ENCODE measurements around the gene TIMM21.

The TIMM21 gene

GRCh38 chr18:74148543-74149070 lies 284 bp downstream of the TIMM21 start:
- DNase-seq, result peak; percentile 5

DNA sequence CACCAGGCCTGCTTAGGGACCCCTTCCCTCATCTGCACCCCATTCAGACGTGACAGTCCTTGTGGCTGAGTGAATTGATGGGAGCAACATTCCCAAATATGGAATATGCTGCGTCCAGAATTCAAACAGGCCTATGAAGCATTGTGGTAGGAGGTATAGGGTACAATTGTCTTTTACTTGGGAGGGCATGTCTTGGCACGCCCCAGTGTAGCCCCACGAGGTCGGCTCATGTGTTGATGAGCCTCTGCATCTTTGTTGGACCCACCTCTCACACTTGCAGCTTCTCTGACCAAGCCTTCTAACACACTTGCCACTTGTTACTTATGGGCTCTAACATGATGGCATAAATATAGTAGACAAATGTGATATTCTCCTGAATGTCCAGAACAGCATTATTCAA lies 1.6 kb downstream of the TIMM21 start:
- DNase-seq, result no peak

GRCh38 chr18:74152270-74152669 lies 3.9 kb downstream of the TIMM21 start:
- no peak for DNase-seq

DNA sequence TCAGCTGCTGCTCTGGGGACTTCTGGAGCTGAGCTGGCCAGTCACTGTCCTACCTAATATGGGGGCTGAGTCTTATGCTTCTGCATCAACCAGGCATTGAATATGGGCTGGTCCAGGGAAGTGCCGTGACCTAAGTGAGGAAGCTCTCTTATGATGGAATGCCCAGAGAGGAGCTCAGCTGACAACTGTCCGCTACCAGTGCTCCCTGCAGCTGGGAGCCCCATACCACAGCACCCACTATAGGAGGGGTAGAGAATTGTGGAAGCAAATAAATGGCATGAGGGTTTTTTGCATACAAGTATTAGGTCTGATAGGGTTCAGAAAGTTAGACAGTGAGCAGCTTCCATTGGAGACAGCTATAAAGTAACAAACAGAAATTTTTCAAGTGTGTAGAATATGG lies 4.5 kb downstream of the TIMM21 start:
- no peak for DNase-seq

DNA sequence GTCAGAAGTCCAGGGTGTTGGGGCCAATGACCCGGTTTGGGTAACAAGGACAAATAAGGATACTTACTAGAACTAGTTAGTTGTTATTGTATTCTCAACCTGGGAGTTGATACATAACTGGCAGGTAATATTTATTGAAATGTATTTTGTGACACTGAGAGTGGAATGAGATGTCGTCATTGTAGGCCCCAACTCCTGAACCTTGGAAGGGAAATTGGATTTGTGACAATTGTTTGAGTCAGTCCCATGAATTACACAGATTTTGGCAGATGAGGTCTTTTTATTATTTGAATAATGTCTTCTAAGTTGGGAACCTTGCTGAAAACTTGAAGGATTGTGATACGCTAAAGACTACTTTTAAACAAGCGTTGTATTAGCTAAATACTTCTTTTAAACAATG lies 5.1 kb downstream of the TIMM21 start:
- DNase-seq, result no peak

DNA sequence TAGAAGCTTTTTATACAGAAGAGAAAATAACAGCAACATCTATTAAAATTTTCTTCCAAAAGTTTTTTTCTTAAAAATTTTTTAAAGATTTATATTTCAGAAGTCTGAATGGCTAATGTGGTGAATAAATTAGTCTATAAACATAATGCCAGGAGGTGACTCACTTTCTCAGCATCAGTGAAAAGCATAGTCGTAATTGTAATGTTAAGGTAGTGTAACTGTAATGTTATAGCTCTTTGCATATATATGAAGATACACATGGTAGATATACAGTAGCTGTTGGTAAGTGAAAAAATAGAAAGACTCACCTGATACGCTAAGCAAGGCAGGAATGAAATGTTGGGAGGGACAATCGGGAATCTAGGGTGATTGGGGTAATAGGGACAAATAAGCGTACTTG lies 5.5 kb downstream of the TIMM21 start:
- DNase-seq, result no peak

DNA sequence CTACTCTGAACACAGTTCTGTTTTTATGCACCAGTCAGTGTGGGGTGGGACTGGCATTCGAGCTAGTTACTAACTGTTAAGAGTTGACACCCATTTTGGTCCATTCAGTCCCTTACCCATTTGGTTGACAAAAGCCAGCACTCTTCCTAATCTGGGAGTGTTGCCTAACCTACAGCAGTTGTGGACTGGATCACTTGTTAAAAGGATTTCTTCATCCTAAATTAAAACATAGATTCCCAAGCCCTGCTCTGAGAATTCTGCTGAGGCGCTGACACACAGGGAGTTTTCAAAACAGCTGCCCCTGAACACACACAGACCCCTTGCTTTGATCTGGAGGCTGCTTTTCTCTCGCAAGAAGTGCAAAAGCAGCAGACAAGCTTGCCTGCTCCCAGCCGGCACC lies 6.4 kb downstream of the TIMM21 start:
- no peak for DNase-seq

DNA sequence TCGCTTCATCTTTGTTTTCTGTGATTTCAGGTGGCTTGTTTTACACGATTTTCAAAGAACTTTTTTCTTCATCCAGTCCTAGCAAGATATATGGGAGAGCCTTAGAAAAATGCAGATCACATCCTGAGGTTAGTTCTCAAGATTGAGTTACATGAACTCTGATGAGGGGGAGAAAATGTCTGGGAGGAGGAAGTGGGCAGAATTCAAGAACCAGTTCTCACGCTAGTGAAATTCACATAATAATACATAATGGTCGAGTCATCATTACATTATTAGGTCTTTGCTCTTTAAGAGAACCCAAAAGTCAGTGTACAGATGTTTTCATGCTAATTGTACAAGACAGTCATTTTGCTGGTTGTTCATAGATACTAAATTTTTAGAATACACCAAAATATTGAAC lies 7.0 kb downstream of the TIMM21 start:
- DNase-seq, result no peak

GRCh38 chr18:74163019-74163660 lies 14.8 kb downstream of the TIMM21 start:
- DNase-seq, result no peak

DNA sequence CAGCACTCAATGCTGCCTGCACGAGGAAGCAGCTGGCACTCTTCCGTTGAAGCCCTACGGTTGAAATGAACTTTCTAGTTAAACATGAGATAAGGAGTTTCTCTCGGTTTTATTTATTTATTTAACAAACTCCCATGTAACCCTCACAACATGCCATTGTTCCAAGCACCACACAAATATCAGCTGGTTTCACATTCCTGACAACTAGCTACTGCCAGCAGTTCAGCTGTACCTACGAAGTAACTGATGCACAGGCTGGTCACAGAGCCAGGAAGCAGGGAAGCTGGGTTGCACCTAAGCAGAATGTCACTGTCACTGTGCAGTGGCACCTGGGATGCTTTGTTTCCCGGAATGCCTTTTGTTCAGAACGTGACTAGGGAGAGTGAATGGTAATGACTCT lies 18.1 kb downstream of the TIMM21 start:
- no peak for DNase-seq

DNA sequence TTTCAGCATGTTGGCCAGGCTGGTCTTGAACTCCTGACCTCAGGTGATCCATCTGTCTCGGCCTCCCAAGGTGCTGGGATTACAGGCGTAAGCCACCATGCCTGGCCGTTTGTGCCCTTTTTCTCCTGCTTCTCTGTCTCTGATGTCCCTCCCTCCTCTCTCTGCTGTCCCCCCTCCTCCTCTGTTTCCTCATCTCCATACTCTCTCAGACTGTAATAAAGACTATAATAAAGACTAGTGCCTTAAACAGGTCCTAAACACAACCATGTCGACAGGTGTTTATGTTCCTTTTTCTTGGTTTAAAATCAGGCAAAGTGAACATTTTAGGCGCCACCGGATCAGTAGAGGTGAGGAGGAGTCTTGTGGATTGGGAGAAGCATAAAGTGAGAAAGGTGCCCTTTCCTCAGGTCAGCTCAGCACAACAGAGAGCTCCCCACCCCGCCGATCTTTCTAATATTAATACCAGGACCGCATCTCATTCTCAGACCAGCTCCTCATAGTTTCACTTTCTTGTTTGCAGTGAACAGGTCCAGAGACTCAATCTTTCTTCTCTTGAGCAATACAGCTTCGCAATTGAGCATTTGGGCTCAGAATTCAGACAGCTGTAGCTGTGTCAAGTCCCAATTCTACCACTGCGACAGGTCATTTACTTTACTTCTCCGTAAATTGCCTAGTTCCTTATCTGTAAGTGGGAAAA lies 23.7 kb downstream of the TIMM21 start:
- no peak for DNase-seq

DNA sequence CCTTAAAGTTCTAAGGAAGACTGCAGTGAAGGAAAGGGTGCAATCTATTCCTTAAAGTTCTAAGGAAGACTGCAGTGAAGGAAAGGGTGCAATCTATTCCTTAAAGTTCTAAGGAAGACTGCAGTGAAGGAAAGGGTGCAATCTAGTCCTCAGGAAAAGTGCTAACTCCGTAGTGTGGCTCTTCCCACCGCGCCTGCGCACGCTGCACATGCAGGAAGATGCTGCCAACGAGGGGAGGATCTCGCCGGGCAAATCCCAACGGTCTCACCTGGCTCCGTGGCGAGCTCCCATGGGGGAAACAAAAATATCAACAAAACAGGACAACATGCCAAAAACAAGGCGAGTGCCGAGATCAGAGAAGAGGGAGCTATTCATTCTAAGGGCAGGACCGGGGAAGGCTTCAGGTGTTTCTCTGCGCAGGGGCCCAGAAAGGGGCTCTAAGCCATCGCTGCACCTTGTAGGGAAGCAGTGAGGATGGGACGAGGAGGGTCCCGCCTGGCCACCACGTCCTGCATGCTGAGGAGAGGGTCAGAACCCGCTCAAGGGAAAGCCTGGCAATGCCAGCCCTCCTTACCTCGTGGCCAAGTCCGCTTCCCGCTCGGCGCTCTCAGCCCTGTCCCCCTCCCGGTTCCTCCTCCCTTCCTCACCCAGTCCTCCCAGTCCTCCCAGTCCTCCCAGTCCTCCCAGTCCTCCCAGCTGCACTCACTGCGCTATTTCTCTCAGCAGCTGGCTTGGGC lies 24.5 kb downstream of the TIMM21 start:
- DNase-seq, result no peak

GRCh38 chr18:74173434-74173750 lies 25.1 kb downstream of the TIMM21 start:
- no peak for DNase-seq

- DNase-seq, result no peak
Observed at GRCh38 chr18:74175658-74176057, 27.3 kb downstream of the TIMM21 start.

GRCh38 chr18:74178884-74179283 lies 30.6 kb downstream of the TIMM21 start:
- DNase-seq, result no peak

- DNase-seq, result no peak
Observed at GRCh38 chr18:74179623-74180199, 31.4 kb downstream of the TIMM21 start.

DNA sequence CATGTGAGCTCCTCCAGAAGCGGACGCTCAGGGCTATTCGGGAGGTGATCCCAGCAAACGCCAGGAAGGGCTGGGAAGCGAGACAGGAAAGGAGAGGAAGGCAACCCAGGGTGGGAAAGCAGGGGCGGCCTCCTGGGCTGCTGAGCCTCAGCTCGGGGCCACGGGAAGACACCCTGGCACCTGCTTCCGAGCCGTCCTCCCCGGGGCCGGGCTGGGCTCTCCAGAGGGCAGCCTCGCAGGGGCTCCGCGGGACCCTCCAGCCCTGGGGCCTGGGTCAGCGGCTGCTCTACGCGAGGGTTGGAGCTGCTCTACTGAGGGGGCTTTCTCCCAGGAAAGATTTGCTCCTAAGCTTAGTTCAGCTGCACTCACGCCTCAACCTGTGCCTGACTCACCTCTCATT lies 34.0 kb downstream of the TIMM21 start:
- no peak for DNase-seq

DNA sequence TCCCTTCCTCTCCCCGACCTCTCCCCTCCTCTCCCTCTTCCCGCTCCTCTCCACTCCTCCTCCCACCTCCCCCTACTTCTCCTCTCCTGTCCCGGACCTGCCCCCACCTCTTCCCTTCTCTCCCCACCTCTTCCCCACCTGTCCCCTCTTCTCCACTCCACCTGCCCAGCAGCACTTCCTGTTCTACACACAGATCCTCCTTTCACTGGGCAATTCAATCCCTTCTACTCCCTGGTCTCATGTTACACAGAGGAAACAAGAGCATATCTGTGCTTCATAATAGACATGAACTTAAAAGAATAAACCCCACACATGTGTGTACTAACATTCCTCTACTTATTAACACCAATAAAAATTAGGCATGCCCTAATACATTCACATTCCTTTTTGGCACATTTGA lies 34.8 kb downstream of the TIMM21 start:
- DNase-seq, result no peak

DNA sequence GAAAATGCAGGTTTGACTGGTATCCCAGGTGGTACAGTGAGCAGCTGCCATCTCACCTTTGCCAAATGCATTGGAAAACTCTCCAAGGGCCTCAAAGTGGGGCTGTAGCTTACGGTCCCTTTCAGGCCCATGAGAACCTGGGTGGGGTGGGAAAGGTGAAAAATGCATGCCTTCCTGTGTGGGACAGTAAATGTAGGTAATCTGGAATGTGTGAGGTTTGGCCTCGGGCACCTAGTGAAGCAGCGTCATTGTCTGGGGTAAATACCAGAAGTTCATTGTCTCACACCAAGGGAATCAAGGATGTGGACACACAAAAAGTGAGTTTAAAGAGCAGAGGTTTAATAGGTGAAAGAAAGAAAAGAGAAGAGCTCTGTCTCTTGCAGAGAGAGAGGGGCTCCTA lies 36.6 kb downstream of the TIMM21 start:
- DNase-seq, result no peak

DNA sequence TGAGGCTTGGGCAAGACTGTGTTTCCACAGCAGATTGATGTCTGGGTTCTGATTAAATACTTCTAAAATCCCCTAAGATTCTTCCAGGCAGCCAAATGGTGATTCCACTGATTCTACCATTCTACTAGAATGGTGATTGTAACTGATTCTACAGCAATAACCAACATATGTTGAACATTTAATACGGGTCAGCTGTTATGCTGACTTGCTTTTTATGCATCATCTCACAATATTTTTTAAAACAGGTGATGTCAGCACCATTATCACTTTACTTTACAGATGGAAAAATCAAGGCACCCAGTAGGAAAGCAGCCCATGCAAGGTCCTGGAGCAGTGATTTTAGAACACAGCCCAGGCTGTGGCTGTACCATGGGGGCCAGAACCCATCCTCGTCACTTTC lies 37.5 kb downstream of the TIMM21 start:
- no peak for DNase-seq

DNA sequence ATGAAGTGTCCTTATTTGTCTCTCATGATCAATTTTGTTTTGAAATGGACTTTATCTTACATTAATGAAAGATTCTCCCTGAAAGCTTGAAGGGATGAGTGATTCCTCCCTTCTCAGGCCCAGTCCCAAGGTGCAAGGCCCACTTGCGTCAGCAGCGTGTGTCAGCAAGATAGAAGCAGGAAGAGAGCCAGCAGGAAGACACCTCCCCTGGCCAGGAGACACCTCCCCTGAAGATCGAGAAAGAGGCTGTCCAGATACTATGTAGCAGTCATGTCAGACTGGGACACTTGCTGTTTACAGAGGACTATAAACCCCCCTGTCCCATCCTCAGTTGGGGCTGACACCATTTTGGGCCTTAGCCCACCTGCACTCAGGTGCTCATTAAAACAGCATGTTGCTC lies 38.3 kb downstream of the TIMM21 start:
- no peak for DNase-seq

GRCh38 chr18:74190086-74190485 lies 41.8 kb downstream of the TIMM21 start:
- DNase-seq, result no peak

- DNase-seq, result no peak
Observed at GRCh38 chr18:74191577-74191976, 43.3 kb downstream of the TIMM21 start.

DNA sequence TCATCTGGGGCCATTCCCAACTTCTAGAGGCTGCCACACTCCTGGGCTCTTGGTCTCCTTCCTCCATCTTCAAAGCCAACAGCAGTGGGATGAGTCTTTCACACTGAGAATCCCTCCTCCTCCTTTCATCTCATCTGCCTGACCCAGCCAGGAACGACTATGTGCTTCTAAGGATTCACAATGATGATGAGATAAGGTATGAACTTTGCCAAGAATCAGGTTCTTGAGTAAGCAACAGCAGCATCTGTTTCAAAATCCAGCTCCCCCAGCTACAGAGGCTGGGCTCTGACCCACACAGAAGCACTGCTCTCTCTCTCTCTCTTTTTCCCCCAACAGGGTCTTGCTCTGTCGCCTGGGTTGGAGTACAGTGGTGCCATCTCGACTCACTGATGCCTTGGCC lies 46.4 kb downstream of the TIMM21 start:
- no peak for DNase-seq

All from CD4-positive, alpha-beta T cell treated with Interleukin-12 subunit alpha and Interleukin-12 subunit beta, for 1 hour (primary cell).